Pulmonary artery endothelial cell (primary cell): ENCODE measurements around the gene DLGAP3. TPM values are rescaled to one million over a fixed set of nuclear protein-coding genes. Genes with fewer than 3 reads are reported as not detected.

Experiments used
- DNase-seq: peaks from one replicate; pipeline ENCODE4 v3.0.0-alpha.2; 2011; ENCODE audit warnings: low read depth, low spot score
- total RNA-seq: library from RNA; depleted of rRNA; stranded (reverse); fragments of >200 nt; gene quantifications from 2 replicates; pipeline ENCODE4 v1.2.3, GENCODE V29; 2014

Gene DLGAP3
- total RNA-seq, 1 donor from 2014 or later = 0.33 TPM

DNA sequence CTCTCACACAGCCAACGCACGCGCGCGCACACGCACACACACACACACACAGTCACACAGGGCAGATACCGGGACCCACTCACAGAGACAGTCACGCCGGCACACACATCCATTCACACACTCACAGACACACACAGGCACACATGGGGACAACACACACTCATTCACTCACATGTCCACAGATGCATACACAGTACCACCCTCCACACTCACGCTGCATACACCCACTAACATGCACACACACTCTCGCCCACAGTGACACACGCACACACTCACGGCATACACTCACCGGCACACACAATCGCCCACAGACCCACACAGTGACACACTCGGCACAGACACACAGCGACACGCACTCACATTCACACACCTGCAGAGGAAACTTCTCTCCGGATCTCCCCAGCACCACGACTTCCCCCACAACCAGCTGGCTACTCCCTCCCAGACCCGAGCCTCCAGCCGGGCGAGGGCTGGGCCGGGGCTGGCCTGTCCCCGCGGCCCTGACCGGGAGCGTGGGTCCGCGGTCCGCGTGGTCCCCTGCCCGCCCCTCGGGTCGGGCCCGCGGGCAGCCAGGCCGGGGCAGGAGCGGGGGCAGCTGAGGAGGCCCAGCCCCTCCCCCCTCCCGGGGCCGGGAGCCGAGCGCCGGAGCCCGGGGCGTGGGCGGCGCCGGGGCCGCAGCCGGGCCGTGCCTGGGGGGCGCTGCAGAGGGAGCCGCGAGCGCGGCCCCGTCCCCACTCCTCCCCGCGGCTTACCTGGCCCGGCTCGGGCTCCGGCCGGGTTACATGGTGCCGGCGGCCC is 552 bp downstream of the DLGAP3 start:
- no peak for DNase-seq

DNA sequence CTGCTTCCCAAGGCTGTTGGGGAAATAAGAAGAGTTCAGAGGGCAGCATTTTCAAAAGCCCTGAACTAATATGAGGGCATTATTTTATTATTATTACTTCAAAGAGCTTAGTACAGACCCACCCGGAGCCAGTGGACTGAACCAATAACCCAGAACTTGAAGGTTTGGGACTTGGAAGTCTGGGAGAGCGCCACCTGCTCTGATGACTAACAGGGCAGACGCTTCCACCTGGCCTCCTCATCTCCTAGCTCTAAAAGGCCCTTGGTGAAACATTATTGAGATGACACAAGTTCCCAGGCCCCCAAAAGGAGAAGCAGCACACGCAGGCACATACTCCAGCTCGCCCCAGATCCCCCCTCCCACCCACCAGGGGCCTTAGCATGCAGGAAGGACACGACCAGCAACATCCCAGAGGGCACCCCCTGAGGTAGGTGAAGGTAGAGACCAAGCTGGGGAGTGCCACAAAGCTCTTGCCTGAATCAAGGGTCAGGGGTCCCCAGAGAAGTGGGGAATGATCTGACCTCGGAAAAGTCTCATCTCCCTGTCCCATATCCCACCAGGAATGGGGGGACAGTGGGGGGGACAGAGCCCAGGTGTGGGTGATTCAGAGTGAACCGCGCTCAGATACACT is 1.3 kb downstream of the DLGAP3 start:
- no peak for DNase-seq

DNA sequence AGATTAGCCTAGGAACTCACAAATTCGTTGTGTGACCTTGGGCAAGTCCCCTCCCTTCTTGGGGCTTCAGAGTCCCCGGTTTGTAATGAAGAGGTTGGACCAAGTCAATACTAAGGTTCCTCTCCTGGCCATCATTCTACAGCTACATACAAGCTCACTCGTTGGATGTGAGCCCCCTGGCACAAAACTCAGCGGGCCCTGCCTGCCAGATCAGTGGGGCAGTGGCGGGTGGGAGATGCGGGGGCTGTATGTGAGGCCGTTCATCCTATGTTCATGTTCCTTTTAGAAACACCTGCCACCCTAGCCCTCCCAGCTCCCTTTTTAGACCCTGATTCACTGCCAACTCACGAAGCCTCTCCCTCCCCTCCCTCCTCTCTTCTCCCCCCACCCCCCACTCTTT is 2.1 kb downstream of the DLGAP3 start:
- DNase-seq = no peak

DNA sequence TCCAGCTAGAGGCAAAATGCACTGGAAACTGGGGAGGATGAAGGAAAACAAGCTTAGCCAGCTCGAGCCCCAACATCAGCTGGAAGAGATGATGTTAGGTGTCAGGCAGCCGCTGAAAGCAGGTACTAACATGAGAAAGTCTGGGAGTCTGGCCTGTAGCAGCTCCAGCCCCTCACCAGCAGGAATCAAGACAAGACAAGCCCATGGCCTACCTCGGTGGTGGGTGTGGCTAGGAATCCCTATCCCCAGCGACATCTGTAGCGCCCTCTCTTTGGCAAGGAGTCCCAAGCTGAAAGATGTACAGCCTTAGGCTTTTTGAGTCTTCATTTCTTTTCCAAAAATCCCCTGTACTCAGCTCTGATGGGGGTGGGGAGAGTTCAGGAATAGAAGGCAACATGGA is 2.6 kb downstream of the DLGAP3 start:
- no peak for DNase-seq

DNA sequence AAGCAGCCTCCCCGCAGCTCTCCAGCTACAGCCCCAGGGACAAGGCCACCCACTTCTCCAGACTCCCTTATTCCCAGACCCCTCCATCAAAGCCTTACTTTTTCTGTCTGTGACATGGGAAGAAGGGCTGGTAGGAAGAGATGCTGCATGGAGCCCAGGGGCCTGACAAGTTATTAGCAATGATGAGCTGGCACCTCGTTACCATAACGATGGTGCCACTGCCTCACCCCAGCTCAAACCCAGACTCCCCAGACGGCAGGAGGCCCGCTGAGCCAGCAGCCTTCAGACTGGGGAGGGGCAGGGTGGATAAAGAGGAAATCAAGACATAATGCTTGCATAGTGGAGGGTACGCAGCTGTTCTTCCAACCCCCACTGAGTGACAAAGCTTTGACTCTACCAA is 3.3 kb downstream of the DLGAP3 start:
- DNase-seq = no peak

DNA sequence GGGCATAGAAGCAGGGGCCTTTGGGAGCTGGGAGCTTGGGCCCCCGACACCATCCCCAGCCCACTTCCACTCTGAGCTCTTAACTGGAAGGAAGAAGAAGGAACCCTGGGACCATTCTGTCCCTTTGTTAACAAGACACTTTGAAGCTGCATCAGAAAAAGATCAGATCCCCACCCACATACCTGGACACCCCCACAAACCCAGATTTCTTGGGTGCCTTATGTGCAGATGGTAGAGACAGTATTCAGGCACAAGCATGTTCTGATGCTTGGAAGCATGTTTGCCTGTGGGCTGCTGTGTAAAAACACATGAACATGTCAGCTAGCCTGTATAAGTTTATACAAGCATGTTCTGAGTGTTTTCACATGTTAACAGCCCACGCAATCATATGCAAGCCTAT is 3.7 kb downstream of the DLGAP3 start:
- no peak for DNase-seq

DNA sequence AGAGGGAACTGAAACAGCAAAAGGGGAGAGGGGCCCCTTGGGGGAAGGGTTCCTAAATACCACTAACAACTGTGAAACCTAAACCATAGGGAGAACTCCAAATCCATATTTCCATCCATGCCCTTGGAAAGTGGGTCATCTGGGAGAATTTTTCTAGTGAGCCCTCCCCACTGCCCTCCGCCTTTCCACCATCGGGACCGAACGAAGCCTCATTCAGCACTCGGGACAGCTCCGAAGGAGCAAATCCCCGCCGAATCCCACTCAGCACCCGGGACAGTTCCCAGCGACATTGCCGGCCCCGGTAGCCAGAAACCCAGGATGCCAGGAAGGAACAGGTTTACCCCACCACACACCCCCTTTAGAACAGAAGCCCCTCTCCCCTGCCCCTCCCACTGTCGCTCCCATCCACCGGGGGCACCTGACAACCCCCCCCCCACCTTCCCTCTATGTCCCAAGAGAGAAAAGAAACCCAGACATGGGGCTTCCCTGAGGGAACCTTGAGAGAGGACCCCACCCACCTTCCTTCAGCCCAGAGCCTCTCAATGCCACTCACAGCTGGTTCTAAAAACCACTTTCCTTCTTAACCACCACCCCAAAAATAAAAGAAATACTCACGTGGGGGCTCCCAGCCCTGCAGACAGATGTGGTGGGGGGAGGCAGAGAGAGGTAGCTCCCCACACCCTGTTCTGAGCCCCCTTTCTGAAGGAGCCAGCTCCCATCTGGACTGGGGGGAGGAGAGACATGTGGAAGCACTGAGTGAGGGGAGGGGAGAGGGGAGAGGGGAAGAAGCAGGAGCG is 4.5 kb downstream of the DLGAP3 start:
- no peak for DNase-seq

DNA sequence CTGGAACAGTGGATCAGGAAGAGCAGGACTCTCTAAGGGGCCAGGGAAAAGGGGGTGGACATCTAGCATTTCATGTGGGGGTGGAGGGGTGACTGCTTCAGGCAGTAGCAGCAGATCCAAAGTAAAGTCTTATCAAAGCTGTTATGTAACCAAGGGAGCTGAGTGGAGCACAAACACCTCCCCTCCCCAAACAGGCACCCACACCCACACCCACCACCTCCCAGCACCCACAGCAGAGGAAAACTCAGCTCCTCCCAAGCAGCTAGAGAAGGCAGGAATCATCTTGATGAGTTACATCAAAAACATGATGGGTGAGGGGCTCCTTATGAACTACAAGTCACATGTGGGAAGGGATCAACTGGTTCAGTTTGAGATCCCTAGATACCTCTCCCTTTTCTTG is 6.0 kb downstream of the DLGAP3 start:
- DNase-seq = no peak

DNA sequence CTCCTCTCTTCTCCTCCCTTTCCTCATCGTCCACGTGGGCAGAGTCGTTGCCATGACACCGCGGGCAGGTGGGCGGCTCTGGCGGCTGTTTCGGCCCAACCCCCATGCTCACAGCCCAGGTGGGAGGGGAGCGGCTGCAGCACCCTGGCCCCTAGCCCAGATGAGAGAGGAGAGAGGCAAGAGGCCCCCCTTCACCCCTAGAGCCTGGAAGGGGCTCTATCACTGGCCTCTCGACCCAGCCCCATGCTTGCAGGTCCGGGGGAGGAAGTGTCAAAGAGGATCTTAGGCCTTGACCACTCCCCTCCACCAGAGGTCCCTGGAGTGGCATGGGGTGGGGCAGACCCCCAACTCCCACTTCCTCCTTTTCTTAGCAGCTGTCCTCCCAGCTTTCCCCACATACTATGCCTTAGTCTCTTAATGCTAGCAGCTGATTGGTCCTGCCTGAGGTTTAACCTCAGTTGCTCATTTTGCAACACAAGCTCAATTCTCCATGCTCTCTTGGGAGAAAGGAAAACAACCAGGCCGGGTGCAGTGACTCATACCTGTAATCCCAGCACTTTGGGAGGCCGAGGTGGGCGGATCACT is 10.4 kb downstream of the DLGAP3 start:
- DNase-seq = no peak

DNA sequence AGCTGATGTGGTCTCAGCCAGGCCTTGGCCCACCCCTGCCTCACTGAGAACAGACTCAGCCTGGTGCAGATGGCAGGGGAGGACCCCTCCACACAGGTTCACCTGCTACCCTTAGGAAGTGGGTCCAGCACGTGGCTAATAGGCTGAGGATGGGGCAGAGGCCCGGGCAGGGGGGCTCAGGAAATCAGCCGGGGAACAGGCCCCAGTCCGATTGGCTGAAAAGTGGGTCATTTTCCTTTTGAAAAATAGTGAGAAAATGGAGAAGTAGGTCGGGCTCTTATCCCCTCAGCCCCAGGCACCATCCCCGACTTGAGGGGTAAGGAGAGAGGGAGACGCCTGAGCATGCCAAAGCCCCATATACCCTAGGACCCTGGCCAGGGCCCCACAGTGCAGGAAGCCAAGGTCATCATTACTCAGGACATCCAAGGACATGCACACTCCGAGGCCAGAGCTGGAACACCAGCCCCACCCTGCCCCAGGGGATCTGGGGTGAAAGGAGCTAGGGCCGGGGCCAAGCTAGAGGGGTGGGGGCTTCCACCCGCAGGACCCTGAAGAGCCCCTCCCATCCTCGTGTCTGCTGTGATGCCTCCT is 11.0 kb downstream of the DLGAP3 start:
- no peak for DNase-seq

DNA sequence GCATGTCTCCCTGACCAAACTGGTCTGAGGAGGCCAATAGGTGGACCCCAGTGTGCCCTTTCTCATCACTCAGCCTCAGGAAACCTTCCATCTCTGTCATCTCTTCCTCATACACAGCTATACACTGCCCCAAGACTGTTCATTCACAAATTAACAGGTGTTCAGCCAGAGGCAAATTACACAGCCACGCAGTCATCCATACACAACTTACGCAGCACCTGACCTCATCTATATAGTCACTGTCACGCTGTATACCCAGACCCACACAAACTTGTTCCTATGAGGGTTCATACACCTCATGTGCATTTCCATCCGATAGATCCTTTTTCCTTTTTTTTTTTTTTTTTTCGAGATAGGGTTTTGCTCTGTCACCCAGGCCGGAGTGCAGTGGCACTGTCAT is 12.4 kb downstream of the DLGAP3 start:
- no peak for DNase-seq

DNA sequence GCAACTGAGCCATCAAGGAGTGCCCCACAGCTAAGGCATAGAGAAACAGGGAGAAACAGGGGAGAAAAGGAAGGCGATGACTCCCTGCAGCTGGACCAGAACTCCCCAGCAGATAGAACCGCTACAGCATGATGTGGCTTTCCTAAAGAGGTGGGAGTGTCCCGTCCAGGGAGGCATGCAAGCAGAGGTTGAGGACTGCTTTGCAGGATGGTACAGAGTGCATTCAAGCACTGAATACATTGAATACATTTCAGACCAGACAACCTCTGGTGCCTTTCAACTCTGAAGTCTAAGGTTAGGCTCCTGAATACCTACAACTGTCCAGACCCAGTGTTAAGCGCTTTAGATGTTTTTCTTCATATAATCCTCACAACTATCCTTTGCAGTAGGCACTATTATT is 13.3 kb downstream of the DLGAP3 start:
- no peak for DNase-seq

DNA sequence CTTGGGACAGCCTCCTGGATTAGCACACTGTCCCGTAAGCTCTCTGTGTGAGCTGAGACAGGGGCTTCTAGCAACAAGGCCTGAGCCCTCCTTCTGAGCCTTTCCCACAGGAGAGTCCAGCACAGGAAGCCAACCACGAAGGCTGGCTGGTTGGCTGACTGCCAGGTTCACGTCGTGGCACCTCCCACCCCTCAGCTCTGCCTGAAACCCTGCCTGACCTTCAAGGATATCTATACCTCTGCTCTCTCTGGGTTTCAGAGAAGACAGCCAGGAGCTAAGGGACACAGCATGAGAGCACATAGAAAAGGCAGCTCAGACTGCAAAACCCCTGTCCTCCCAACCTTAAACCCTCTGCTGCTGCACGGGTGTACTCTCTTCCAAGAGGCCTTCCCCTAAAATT is 13.9 kb downstream of the DLGAP3 start:
- no peak for DNase-seq

DNA sequence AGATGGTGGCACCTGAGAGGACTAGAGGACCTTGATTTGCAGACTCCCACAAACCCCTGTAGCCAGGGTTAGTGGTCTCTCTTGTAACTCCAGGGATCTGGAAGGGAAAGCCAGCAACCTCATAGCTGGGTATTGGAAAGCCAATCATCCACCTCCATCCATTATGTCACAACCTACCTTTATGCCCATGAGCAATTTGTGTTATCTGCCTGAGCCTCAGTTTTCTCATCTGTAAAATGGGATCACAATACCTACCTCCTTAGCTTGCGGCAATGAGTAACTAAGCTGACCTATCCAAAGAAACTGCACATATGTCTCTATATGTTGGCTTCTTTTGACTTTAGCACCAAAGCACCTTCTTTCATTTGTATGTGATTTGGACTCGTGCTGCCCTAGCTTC is 14.5 kb downstream of the DLGAP3 start:
- DNase-seq = no peak

DNA sequence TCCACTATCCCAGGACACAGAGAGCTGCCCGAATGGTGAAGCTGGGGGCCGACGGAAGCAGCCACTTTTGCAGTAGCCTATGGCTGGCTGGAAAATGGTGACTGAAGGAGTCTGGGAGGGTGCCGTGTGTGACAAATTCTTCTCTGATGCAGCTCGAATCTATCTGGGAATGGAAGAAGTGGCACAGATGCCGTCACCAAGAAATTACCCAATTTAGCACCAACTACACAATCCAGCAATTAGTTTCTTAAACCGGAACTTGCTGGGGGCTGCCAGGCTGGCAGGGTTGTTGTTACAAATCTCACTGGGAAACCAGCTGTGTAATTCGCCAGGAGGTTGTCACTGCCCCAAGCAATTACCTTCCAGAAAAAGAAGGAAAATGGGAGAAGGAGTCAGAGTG is 18.0 kb downstream of the DLGAP3 start:
- DNase-seq = no peak

DNA sequence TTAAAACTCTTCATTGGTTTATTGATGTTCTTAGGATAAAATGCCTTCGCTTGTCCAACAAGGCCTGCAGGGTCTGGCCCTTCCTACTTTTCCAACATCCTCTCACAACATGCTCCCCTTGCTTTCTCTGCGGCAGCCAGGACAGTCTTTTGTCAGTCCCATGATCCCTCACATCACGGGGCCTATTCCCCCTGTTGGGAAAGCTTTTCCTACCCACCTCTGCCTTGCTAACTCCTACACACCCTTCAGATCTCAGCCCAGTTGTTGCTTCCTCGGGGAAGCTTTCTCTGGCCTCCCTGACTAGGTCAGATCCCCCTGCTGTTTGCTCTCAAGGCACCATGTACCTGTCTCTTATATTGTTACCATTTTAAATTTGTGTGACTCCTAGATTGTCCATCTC is 19.0 kb downstream of the DLGAP3 start:
- DNase-seq = no peak

DNA sequence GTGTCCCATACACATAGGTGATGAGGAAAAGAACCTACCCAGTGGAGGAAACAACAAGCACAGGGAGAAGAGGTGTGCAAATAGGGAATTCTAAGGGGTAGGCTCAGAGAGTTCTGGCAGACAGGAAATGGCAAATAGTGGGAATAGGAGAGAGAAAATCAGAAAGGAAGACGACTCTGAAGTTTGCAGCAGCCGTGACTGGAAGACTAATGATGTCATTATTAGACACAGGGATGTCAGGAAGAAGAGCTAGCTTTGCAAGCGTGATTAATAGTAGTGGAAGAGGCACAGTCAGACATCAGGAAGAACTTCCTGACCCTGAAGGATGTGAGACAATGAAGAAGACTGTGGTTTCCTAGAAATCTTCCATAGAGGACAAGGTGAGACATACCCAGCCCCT is 21.1 kb downstream of the DLGAP3 start:
- no peak for DNase-seq

DNA sequence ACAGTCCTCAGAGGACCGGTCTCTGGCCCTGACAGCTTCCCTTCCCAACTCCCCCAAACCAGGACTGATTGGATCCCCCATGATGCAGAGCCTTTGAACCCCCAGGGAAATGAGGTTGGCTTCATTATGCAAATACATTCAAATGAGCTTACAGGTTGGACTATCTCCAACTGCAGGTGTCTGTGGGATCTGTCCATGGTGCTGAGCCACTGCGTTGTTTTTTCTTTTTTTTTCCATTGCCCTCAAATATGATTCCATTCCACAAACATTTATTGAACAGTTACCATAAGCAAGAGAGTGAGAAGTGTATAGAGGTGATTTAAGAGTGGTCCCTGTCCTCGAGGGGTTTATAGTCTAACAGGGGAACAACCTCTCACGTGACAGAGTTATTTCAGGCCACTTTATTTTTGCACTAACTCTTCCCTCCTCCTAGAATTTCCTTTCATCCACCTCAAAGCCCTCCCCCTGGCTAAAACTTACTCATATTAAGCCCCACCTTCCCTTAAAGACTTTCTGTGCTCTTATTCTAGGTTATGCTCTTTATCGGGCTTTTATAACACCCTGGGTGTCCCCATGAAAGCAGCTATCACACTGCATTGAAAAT is 21.9 kb downstream of the DLGAP3 start:
- DNase-seq = no peak

DNA sequence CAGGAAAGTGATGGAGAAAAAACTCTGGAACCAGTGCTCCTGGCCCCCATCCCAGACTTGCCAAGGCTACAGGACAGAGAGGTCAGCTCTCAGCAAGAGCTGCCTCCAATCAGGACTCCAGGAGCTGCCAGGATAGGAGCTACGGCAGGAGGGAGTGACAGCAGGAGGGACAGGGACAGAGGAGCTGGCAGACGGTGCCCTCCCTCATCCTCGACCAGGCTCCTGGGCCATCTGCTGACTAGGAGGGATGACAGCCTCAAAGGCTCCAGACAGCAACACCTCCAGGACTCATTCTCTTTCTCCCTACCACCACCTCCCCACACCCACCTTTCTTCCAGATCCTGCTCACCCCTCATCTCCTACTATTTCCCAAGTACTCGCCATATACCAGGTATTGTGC is 22.7 kb downstream of the DLGAP3 start:
- no peak for DNase-seq

DNA sequence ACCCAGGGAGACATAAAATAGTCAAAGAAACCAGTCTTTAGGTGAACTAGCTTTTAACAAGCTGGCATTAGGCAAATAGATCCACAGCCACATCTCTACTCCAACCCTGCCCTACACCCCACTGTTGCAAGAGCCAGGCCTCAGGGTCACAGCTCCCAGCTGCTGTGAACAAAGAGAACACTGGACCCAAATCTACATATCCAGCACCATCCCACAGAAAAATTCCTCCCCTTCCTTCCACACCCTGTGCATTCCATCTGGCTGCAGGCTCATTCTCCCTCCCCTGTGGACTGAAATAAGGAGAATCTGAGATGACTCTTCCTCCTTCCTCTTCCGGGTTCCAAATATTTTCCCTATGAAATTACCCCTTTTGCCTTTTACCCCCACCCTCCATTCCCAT is 23.2 kb downstream of the DLGAP3 start:
- no peak for DNase-seq

DNA sequence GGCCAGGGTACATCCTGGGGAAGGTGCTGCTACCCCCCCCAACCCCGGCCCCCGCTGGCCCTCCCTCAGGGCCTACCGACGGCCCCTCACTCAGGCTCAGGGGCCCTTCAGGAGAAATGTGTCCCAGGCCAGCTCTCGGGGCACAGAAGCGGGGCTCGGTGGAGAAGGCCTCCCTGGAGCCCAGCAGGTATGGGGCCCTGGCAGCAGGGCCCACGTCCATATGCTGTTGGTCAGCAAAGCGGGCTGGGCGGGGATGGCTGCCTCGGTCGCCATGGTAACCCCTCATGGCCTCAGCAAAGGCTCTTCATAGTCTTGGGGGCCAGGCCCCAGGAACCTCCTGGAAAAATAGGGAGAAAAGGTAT is 24.4 kb downstream of the DLGAP3 start:
- DNase-seq = no peak
